GM12874 (cell line): ENCODE measurements around the gene PARP6.

Experiments
- CTCF ChIP-seq: IDR thresholded peaks from 2 replicates; pipeline ENCODE4 v1.5.1; 2011; ENCODE audit warnings: low read depth, mild to moderate bottlenecking, control low read depth, low read length, moderate library complexity; ENCODE audit not compliant: insufficient read depth

PARP6 gene

GRCh38 chr15:72312605-72313447 is 40.5 kb upstream of the PARP6 start:
- TF ChIP-seq CTCF: peak; percentile 83

- no peak for TF ChIP-seq CTCF
These were observed 34.7 kb upstream of the PARP6 start for GRCh38 chr15:72307026-72307425.

GRCh38 chr15:72306211-72306785 is 33.9 kb upstream of the PARP6 start:
- no peak for TF ChIP-seq CTCF

GRCh38 chr15:72304596-72304995 is 32.2 kb upstream of the PARP6 start:
- TF ChIP-seq CTCF: no peak

GRCh38 chr15:72302955-72303354 is 30.6 kb upstream of the PARP6 start:
- TF ChIP-seq CTCF: no peak

GRCh38 chr15:72289597-72290325 is 17.4 kb upstream of the PARP6 start:
- TF ChIP-seq CTCF: no peak

- no peak for TF ChIP-seq CTCF
These were observed 16.6 kb upstream of the PARP6 start for GRCh38 chr15:72288796-72289596.
